Measurements from ENCODE around the gene TSFM. TPM values are rescaled to one million over a fixed set of nuclear protein-coding genes. Genes with fewer than 3 reads are reported as not detected.
A peak's percentile ranks its signal among the peaks of the same experiment; 100 is the strongest.

The TSFM gene
- total and polyA plus RNA-seq, 9 of the 15 experiments (the other 6 are each of a cell fraction or from before 2014, with no cell fraction given), result 44.6 to 198 (median 60.2) TPM

GRCh38 chr12:57846577-57847319 is 64.2 kb downstream of the TSFM start, which contains the start of gene CTDSP2 (continued):
- TF ChIP-seq, protein P1, sequence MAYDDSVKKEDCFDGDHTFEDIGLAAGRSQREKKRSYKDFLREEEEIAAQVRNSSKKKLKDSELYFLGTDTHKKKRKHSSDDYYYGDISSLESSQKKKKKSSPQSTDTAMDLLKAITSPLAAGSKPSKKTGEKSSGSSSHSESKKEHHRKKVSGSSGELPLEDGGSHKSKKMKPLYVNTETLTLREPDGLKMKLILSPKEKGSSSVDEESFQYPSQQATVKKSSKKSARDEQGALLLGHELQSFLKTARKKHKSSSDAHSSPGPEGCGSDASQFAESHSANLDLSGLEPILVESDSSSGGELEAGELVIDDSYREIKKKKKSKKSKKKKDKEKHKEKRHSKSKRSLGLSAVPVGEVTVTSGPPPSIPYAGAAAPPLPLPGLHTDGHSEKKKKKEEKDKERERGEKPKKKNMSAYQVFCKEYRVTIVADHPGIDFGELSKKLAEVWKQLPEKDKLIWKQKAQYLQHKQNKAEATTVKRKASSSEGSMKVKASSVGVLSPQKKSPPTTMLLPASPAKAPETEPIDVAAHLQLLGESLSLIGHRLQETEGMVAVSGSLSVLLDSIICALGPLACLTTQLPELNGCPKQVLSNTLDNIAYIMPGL (CRISPR knock-in tag; IDR thresholded peaks at IDR 0.05), result no peak
- TF ChIP-seq, protein P2, sequence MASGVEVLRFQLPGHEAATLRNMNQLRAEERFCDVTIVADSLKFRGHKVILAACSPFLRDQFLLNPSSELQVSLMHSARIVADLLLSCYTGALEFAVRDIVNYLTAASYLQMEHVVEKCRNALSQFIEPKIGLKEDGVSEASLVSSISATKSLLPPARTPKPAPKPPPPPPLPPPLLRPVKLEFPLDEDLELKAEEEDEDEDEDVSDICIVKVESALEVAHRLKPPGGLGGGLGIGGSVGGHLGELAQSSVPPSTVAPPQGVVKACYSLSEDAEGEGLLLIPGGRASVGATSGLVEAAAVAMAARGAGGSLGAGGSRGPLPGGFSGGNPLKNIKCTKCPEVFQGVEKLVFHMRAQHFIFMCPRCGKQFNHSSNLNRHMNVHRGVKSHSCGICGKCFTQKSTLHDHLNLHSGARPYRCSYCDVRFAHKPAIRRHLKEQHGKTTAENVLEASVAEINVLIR (CRISPR knock-in tag; IDR thresholded peaks at IDR 0.05), result no peak
- no peak for TF ChIP-seq ZNF695 (CRISPR knock-in tag; IDR thresholded peaks at IDR 0.05)
- no peak; the same call in 1 of the 2 replicates for TF ChIP-seq NBN (IDR thresholded peaks at IDR 0.05; ENCODE audit: low read depth)
- TF ChIP-seq STAT5A (IDR thresholded peaks at IDR 0.05; ENCODE audit: borderline replicate concordance, low read length), result no peak
- TF ChIP-seq SRSF3 (IDR thresholded peaks at IDR 0.05; ENCODE audit: insufficient read depth, low read length), result no peak
- TF ChIP-seq BMI1 (IDR thresholded peaks at IDR 0.05; ENCODE audit: low read length), result no peak
- TF ChIP-seq MED1 (CRISPR knock-in tag; IDR thresholded peaks at IDR 0.05; ENCODE audit: borderline replicate concordance), result no peak
- TF ChIP-seq GTF2F1 (IDR thresholded peaks at IDR 0.05; ENCODE audit: low read depth, low read length), result no peak
- no peak for TF ChIP-seq POU5F1 (IDR thresholded peaks at IDR 0.05; ENCODE audit: borderline replicate concordance, low read depth, low read length, partially characterized antibody)
- no peak for TF ChIP-seq NFXL1 (CRISPR knock-in tag; IDR thresholded peaks at IDR 0.05)
- TF ChIP-seq RFX7 (CRISPR knock-in tag; IDR thresholded peaks at IDR 0.05), result no peak
- no peak for TF ChIP-seq GATAD2A (IDR thresholded peaks at IDR 0.05)
- TF ChIP-seq PCBP1 (IDR thresholded peaks at IDR 0.05; ENCODE audit: low read depth, low read length, poor library complexity, severe bottlenecking), result no peak
- TF ChIP-seq RBBP5 (IDR thresholded peaks at IDR 0.05; ENCODE audit: borderline replicate concordance, insufficient read depth, low read length, poor library complexity, severe bottlenecking), result no peak
- TF ChIP-seq LARP7 (IDR thresholded peaks at IDR 0.05), result no peak
- TF ChIP-seq SOX6 (IDR thresholded peaks at IDR 0.05), result 0 out of 2 replicates have a peak, but pooled peaks have one; percentile 30
- no peak for TF ChIP-seq ZC3H11A (IDR thresholded peaks at IDR 0.05; ENCODE audit: low read depth, low read length)
- TF ChIP-seq KHSRP (IDR thresholded peaks at IDR 0.05), result no peak
- TF ChIP-seq MBD2 (IDR thresholded peaks at IDR 0.05; ENCODE audit: borderline replicate concordance, low read depth), result no peak
- no peak for TF ChIP-seq MAFK (IDR thresholded peaks at IDR 0.05; ENCODE audit: low read length)
- TF ChIP-seq, protein P3, sequence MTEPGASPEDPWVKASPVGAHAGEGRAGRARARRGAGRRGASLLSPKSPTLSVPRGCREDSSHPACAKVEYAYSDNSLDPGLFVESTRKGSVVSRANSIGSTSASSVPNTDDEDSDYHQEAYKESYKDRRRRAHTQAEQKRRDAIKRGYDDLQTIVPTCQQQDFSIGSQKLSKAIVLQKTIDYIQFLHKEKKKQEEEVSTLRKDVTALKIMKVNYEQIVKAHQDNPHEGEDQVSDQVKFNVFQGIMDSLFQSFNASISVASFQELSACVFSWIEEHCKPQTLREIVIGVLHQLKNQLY (CRISPR knock-in tag; conservative IDR thresholded peaks at IDR 0.05), result no peak
- TF ChIP-seq IFI16 (CRISPR knock-in tag; IDR thresholded peaks at IDR 0.05), result no peak
- TF ChIP-seq RBM25 (IDR thresholded peaks at IDR 0.05; ENCODE audit: low read depth, low read length, severe bottlenecking), result peak; percentile 77
- TF ChIP-seq ZNF23 (CRISPR knock-in tag; IDR thresholded peaks at IDR 0.05), result no peak
- TF ChIP-seq NR1H2 (CRISPR knock-in tag; IDR thresholded peaks at IDR 0.05), result no peak
- TF ChIP-seq ELF2 (CRISPR knock-in tag; IDR thresholded peaks at IDR 0.05), result no peak

All from K562 (cell line).